Fibroblast of the aortic adventitia (primary cell): Measurements from ENCODE around the gene TMEM60. TPM values are rescaled to one million over a fixed set of nuclear protein-coding genes. Genes with fewer than 3 reads are reported as not detected.

Experiments used
- DNase-seq: peaks from one replicate; pipeline ENCODE4 v3.0.0-alpha.2; 2010; ENCODE audit warnings: low read depth
- H3K4me3 ChIP-seq: 2 replicates; pipeline ENCODE4 v1.5.1; 2011; ENCODE audit warnings: low read depth, mild to moderate bottlenecking, control low read depth, low read length, moderate library complexity
- total RNA-seq: library from RNA; depleted of rRNA; stranded (reverse); fragments of >200 nt; gene quantifications from 2 replicates; pipeline ENCODE4 v1.2.3, GENCODE V29; 2012; ENCODE audit warnings: low replicate concordance
- TF ChIP-seq, protein P1 (sequence below): IDR thresholded peaks from 2 replicates; pipeline ENCODE4 v1.5.1; 2011; ENCODE audit warnings: mild to moderate bottlenecking, low read length, control low read depth, inconsistent platforms; ENCODE audit not compliant: insufficient read depth

The TMEM60 gene
- total RNA-seq, 1 donor, result 29.6 TPM

DNA sequence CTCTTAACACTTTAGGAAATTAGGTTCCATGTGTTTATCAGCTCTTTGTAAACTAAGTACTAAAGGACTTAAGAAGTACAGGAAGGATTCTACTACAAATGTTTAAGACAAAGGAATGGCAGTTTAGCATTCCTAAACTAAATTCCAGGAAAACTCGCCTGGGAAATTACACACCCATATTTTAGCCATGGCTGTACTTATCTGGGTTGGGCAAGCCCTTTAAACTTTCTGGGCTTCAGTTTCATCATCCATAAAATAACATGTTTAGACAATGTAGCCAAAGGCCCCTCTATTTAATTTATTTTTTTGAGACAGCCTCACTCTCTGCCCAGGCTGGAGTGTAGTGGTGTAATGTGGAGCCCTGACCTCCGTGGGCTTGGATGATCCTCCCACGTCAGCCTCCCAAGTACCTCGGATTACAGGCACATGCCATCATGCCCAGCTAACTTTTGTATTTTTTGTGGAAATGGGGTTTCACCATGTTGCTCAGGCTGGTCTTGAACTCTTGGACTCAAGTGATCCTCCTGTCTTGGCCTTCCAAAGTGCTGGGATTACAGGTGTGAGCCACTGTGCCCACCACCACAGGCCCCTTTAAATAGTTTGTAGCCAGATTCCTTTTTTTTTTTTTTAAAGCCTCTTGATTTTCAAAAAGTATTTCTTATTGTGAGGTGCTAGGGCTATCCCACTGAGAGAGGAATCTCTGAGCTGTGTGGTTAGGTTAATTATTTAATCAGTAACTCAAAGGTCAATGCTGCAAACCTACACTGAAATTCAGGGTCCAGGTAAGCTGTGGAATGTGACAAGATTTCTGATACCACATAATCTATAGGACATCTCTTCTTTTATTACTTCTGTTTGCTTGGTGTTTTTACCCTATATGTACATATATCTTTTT, 32.1 kb downstream of the TMEM60 start:
- no peak overlapping the region for H3K4me3 ChIP-seq
- TF ChIP-seq, protein P1, sequence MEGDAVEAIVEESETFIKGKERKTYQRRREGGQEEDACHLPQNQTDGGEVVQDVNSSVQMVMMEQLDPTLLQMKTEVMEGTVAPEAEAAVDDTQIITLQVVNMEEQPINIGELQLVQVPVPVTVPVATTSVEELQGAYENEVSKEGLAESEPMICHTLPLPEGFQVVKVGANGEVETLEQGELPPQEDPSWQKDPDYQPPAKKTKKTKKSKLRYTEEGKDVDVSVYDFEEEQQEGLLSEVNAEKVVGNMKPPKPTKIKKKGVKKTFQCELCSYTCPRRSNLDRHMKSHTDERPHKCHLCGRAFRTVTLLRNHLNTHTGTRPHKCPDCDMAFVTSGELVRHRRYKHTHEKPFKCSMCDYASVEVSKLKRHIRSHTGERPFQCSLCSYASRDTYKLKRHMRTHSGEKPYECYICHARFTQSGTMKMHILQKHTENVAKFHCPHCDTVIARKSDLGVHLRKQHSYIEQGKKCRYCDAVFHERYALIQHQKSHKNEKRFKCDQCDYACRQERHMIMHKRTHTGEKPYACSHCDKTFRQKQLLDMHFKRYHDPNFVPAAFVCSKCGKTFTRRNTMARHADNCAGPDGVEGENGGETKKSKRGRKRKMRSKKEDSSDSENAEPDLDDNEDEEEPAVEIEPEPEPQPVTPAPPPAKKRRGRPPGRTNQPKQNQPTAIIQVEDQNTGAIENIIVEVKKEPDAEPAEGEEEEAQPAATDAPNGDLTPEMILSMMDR, result no peak
- peak; percentile 85 for DNase-seq

DNA sequence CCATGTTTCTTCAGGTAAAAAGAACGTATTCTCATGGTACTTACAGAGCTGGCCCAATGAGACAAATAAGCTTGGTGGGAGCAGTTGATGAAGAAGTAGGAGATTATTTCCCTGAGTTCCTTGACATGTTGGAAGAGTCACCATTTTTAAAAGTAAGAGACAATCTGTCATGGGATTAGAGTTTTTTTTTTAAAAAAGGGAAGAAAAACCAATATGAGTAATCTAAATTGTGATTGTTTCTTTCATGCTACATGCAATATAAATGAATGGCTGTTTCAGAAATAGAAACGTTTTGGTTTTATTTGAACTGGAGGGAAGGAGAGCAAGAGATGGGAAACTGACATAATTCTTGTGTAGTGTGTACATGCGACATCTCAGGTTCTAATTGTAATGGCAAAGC, 32.8 kb downstream of the TMEM60 start:
- DNase-seq, result no peak
- H3K4me3 ChIP-seq, result no peak overlapping the region
- TF ChIP-seq, protein P1, result no peak

DNA sequence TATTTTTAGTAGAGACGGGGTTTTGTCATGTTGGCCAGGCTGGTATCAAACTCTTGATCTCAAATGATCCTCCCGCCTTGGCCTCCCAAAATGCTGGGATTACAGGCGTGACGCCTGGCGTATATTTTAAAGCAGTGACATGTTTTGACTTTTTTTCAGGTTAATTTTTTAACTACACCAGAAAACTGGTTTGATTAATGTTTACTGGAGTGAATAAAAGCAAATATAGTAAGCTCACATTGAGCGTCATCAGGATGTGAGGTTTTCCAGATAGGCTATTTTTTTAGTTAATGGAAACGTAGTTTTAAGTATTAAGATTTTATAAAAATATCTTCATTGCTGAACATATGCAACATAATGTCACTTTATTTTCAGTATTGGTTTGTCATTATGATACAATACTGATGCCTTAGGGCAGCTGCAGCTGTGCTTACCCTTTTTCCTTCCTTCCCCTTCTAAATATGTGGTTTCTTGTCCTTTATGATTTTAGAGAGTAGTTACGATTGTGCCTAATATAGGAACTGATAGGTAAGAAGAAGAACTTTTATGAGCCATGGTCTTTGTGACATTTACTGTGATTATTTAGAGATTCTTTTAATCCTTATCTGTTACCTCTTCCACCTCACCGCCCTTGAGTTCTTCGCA, 37.3 kb downstream of the TMEM60 start:
- TF ChIP-seq, protein P1, result no peak
- H3K4me3 ChIP-seq, result no peak overlapping the region
- no peak for DNase-seq

DNA sequence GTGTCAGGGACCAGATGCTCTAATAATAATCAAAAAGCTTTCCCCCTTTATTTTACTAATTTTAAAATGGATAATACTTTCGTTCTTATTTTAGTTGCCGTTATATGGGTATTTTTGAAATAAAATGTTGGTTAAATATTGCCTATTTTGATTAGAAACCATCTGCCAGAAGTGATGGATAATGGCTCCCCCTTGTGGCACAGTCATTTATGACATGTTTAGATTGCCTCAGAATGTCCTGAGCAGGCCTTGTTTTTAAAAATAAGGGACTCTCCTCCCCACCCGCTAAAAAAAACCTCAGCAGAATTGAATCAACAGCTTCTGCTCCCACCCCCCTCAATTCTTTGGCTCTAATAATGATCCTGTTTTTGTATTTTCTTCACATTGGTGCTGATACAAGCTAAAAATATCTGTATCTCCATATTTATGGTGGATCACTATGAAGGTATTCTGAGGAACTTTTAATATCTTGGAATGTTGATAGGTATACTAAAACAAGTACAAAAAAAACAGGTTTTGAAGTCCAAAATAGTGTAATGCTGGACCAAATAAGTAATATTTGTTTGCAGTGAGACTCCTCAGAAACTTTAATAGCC, 38.8 kb downstream of the TMEM60 start:
- peak; percentile 85 for DNase-seq
- no peak overlapping the region for H3K4me3 ChIP-seq
- TF ChIP-seq, protein P1, result peak; percentile 72

DNA sequence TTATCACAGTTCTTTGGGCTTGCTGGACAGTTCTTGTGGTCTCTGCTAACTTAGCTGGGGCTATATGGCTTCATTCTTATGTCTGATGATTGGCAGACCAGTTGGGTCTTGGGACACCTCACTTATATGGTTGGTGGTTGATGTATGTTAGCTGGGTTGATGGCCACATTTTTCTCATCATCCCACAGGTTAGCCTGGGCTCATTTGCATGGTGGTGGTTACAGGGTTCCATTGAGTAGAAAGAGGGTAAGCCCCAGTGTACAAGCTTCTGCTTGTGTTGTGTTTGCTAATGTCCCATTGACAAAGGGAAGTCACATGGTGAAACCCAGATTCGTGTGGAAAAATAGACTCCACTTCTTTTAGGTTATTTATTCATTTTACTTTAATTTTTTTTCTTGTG, 40.6 kb downstream of the TMEM60 start:
- DNase-seq, result no peak
- TF ChIP-seq, protein P1, result no peak
- H3K4me3 ChIP-seq, result no peak overlapping the region

DNA sequence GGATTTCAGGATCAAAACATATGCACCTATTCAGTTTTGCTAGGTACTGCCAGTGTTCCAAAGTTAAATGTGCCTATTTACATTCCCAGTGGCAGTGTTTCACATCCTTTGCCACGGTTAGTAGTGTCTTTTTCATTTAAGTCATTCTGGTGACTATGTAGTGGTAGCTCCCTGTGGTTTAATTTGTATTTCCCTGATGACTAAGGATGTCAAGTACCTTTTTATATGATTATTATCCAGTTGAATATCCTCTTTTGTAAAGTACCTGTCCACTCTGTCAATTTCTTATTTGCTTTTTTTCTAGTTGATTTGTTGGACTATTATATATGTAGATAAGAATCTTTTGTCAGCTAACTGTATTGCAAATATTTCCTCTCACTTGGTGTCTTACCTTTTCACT, 45.1 kb downstream of the TMEM60 start:
- no peak overlapping the region for H3K4me3 ChIP-seq
- DNase-seq, result no peak
- TF ChIP-seq, protein P1, result no peak
